GM21526 (cell line): ENCODE results near the gene PPP1R11.

Experiments used
- ATAC-seq: cut with Tn5 transposase; IDR thresholded peaks from one replicate; pipeline ENCODE4 v1.9.1; 2021; ENCODE audit warnings: moderate library complexity; ENCODE audit not compliant: unreplicated experiment, low FRiP score

The PPP1R11 gene

DNA sequence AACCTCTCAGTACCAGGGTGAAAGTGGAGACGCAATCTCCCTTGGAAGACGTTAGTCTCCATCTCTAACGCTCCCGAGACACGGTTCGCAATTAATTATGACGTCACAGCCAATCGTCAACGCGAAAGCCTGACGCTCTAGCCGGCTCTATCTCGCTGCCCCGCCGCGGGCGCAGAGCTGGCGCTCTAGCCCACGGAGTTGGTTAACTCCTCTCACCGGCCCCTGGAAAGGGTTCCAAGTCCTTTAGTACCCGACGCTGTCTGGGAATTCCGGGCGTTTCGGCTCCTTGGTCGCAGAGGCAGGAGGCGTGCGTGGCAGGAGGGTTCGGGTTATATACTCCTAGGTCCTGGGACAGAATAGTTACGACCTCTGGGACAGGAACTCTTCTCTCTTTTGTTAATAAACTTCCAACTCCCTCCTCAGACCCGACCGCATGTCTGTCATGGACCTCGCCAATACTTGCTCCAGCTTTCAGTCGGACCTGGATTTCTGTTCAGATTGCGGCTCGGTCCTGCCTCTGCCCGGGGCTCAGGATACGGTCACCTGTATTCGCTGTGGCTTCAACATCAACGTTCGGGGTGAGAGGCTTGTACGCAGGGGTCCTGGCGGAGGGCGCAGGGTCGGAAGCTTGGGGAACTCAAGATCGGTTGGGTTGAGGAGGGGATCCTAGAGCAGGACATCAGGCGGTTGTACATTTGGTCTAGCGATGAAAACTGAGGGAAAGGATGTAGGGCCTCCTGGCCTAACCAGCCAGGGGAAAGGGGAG is 5.7 kb upstream of the PPP1R11 start, which contains the start of gene POLR1H:
Gene POLR1H, plus strand, starts transcription at position 174 of the 766 bp plus-strand sequence. Its CDS starts 260 bp downstream, at position 434.
- ATAC-seq = peak; percentile 80

DNA sequence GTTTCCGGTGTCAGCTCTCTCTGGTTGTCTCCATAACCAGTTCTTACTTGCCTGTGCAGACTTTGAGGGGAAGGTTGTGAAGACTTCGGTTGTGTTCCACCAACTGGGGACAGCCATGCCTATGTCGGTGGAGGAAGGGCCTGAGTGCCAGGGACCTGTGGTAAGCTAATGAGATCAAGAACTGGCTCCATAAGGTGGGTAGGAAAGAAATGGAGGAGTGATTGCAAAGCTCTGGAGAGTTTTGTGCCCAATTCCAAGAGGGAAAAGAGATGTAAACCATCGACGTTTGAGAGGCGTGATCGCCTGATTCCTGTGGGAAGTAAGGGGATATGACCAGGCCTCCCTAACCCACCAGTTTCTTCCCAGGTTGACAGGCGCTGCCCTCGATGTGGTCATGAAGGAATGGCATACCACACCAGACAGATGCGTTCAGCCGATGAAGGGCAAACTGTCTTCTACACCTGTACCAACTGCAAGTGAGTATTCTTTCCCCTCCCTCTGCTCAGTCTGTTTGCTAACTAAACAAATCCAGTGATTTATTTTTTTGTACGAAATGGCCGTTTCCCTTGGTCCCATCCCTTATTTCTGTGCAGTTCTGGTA is 5.0 kb upstream of the PPP1R11 start:
- no peak for ATAC-seq

DNA sequence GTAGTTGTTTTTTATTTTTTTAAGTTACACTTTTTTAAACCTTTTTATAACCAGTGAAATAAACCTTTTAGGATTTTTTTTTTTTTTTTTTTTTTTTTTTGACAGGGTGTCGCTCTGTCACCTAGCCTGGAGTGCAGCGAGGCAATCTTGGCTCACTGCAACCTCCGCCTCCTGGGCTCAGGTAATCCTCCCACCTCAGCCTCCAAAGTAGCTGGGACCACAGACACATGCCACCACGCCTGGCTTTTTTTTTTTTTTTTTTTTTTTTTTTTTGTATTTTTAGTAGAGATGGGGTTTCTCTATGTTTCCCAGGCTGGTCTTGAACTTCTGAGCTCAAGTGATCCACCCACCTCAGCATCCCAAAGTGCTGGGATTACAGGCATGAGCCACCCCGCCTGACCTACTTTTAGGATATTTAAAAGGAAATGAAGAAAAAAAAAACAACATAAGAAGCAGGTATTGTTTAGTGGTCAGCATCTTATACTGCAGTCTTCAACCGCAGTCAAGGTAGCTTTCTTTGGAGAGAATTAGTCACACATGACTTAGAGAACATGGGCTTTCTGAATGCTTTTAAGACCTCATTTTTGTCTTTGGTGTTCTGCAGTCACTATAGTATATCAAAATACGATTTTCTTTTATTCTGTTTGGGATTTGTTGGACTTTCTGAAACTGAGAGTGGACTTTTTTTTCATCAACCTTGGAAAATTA is 4.4 kb upstream of the PPP1R11 start:
- no peak for ATAC-seq

DNA sequence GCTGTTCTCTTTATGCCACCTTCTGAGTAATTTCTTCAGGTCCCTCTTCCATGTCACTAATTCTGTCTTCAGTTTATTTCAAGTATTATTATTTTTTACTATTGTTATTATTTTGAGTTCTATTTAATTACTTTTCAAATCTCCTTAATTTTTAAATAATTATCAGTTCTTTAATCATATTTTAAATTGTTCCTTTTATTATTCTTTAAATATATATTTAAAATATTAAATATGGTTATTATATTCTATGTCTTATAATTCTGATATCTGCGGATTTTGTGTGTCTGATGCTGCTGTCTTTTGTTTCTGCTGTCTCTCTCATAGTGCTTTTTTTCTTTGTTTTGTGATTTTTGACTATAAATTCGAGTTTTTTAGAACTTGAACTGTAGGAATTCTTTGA is 3.7 kb upstream of the PPP1R11 start:
- no peak for ATAC-seq

DNA sequence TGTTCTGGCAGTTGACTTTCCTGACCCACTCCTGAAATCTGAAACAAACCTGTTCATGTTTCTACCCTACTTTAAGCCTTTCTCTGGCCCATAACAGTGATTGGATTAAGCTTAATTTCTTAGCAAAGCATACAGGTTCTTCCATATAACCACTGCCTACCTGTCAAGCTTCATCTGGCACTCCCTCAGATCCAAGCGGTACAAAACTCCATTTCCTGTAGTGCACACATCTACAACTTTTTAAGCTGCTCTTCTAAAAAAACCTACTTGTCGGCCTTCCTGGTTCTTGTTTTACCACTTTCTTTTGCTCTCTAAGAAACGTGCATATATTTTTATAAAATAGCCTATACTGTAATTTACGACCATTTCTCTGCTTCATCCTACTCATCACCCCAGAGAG is 916 bp upstream of the PPP1R11 start:
- no peak for ATAC-seq

DNA sequence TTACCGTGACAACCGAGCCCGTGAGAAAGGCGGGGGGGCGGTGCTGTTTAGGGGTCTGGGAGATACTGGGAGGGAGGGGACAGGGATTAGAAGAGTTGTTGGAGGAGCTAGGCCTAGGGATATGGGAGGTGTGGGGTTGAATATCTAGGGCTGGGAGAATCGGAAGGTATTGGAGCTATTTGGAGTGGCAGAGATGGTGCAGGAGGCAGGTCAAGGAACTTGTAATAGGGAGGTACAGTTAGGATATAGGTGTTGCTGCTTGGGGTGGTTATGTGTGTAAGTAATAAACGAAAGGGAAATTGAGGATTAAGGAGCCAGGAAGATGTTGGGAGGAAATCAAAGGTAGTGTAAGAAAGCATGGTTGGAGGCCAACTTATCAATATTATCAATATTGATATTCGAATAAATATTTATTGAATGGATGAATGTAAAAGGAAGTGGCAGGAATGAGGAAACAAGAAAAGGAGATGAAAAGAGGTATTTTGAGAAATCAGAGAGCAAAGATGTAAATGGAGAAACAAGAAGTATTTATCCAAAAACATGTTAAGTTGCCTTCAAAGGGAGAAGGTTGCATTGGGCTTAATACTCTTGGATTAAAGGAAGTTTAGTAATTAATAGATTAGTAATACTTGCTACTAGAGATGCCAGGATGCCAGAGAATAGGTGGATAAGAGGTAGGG is 602 bp downstream of the PPP1R11 start:
- ATAC-seq = no peak

DNA sequence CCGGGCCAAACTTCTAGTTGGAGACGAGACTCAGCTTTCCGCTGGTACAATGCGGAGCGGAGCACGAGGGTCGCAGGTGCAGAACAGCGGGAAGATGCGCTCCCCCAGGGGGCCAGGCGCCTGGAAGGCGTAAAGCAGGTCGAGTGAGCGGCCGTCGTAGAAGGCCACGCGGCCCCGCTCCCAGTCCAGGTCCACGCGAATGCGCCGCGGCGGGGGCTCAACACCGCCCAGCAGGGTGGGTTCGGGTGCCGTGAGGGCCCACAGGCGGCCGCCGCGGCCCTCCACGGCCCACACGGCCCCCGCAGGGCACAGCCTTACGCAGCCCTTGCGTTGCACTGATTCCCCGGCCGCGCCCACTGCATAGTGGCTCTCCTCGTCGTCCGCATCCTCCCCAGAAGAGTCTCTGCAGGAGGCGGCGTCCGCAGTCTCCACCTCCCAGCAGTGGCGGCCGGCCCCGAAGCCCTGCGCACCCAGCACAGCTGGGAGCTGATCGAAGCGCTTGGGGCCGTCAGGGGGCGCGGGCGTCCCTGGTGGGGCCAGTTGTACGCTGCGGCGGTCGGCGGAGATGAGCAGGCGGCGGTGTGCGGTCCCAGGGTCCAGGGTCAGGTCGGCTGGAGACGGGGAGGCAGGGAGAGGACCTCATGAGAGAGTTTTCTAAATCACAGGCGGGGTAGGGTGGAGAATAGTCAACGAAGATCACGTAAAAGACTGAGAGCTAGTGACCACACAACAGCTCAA is 4.3 kb downstream of the PPP1R11 start:
- no peak for ATAC-seq

DNA sequence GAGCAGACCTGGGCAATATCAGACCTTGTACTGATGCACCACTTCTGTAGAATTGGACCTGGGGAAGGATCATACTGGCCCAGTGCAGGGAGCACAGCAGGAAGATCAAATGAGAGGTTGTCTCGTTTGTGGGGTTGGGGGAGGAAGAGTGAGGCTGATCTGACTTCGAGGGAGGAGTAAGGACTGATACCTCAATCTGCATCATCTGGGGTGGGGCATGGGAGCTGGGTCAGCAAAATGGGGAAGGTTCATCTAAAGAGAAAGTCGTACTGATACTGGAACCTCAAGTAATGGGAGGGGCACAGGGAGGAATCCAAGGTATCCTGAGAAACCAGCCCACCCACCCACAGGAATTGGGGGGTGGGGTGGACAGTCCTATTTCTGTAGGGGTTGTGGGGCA is 4.9 kb downstream of the PPP1R11 start:
- no peak for ATAC-seq

DNA sequence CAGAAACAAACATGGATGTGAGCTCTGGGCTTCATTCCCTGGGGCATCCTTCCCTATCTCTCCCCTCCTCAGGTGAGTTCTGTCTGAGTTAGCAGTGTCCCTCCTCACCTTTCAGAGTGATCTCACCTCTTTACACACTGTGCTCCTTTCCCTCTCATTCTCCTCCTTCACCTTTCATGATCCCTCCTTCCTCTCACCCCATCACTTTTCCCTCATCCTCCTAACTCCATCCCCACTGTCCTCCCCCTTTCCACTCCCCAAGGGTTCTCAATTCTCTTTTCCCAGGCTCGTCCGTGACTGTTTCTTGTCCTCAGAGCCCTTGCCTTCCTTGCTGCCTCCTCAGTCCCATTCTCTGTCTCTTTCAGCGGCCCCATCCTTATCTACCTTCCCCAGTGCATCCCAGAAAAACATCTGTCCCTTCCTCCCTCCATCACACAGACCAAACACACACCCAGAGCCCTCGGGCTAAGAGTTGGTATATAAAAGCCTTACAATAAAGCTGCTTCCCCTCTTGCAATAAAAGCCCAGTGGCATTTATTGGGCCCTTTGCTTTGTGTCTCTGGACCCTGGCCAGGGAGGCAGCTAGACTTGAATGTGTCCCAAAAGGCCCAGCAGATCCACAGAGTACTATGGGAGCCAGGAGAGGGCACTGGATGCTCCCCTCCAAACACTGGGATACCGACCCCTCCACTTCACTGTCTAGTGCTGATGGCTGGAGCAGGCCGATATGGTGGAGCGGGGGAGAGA is 6.7 kb downstream of the PPP1R11 start:
- no peak for ATAC-seq

DNA sequence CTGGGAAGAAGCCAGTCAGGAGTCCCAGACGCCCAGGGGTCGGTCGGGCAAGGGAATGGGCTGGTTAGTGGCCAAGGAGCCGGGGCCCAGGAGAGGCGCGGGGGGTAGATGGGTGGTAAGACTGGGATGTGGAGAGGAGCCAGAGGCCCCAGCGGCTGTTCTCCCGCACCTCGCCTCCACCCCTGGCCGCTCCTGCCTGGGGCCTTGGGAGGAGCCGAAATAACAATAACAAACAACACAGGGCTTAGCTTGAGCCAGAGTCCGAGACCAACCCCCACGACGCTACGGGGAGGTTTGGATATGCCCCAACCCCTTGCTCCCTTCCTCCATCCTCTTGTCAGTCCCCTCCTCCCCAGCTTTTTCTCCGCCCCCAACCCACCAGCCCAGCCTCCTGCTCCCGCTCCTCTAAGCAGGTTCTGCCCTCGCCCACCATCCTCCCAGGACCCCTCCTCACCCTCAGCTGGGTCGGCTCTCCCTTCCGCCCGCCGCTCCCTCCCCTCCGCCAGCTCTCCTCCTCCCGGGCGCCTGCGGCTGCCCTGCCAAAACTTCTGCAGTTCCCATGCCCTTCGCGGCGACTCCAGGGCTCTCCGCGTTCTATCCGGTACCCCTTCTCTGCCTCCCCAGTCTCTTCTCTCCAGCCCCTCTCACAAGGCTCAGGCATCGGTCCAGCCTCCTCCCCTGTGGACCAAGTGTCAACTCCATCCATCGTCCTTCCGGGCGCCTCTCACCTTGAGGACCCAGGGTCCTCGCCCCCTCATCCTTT is 7.5 kb downstream of the PPP1R11 start:
- no peak for ATAC-seq

DNA sequence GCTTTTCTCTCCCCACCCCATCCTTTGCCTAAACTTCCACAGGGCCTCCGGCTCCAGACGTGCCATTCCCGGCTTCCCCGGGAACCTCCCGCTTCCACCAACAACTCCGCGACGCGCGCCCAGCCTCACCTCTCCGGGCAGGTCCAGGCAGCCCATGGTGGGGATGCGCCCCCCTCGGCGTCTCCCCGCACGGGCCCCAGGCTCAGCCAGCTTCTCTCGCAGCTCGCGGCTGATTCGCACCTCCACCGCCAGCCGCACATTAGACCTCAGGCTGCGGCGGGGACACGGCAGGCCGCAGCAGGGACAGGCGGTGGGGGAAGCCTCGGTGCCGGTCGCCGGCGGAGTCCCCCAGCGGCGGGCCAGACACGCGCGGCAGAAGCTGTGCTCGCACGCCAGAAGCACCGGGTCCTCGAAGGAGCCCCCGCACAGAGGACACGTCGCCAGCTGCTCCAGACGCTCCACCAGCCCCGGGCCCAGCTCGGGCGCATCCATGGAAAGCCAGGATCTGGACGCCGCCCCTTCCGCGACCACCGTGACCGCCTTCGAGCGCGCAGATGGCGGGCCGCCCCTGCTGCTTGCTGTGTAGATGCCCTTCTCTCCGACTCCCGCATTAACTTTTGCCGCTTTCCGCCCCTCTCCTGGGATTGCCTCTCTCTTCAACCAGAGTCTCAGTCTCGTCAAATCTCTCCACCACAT is 8.2 kb downstream of the PPP1R11 start, which contains the start of gene RNF39:
Gene RNF39, minus strand, starts transcription at position 676 of the 696 bp plus-strand sequence. Its CDS starts 184 bp downstream, at position 492.
- ATAC-seq = no peak

DNA sequence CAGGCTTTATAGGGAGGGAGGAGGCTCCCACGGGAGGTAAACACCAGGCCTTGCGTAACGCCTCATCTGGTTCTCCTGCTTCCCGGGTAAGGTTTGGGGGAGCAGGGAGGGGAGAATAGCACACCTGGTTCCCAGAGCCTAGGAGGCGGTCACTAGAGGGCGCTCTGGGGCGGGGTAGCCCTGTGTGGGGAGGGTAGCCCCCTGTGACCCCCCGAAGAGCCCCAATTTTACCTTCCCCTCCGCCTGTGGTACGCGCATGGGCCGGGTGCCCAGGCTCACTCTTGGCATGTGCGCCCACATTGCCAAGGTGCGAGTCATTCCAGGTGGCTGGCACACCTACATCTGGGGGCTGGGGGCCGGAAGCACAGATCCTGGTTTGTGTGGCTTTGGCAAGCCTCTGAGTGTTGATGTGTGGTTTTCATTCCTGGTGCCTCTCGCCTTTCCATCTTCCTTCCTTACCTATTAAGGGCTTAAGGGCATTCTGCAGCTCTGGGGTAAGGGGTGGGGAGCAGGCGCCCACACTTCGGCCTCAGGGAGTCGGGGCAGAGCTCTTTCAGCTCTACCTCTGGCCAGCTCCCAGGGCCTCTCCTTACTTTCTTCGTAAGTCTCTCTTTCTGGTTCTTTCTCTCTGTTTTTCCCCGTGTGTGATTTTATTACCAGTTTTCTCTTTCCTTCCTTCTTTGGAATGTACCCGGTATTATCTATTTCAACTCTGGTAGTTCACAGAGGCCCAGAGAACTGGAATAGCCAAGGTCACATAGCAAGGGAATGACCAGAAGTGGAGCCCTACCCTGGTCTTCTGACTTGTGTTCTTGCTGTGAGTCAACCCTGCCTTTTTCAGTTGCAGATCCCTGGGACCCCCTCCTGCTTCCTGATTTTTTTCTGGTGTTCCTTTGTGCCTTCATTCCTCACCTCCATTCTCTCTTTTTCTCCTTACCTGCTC is 9.1 kb downstream of the PPP1R11 start:
- no peak for ATAC-seq

DNA sequence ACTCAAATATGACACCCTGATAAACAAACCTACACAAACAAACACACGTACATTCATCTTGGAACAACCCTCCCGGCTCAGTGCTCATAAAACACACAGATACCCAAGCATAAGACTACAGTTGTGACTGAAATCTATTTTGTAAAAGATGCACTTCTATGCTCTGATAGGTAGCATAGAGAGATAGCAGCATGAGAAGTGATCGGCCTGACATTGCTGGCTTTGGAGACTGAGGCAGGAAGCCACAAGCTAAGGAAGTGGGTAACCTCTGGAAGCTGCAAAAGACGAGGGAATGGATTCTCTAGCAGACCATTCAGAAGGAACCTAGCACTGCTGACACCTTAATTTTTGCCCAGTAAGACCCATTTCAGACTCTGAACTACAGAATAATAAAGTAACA is 10.2 kb downstream of the PPP1R11 start:
- ATAC-seq = no peak

DNA sequence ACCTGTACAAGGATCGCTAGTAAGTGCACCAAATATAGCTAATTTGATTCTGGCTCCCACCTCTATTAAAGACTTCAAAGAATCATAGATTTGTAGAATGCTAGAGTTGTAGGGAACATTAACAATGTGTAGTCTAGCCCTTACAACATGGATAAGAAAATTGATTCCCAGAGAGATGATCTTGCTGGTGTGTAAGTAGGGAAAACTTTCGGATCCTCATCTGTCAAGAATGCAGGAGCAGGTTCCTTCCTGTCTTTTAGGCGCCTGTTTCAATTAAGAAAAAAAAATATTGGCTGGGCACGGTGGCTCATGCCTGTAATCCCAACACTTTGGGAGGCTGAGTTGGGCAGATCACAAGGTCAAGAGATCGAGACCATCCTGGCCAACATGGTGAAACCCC is 20.9 kb downstream of the PPP1R11 start:
- no peak for ATAC-seq

DNA sequence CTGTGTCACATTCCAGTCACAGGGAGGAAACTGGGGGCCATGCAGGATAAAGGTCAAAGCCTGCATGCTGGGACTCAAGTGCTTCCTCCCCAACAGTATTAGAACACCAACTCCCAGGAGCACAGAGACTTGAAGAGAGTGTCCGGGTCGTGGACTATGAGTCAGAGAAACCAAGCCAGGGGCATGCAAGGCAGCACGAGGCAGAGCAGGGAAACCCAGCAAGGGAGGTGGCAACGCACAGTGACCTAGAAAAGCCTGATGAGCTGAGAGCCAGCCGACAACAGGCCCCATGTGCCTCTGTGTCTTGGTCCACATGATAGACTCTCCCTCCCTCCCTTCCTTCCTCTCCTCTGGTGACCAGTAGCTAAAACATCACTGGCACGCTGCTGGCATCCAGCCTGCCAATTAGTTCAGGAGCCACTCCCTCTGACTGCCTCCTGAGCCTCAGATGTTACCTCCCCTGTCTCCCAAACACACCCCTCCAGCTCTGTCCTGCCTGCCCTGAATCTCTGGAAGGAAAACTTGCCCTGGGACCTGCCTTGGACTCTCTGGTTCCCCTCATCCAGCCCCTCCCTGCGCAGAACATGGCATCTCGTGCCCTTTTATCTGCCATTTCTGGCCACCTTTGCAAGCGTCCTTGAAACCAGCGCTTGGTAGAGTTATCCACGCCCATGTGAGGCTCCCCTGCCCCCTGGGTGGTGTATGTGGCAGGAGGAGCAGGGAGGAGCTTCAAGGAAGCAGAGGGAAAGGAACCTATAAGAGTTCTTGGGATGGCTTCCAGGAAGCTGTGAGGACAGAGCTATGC is 24.8 kb downstream of the PPP1R11 start:
- no peak for ATAC-seq

DNA sequence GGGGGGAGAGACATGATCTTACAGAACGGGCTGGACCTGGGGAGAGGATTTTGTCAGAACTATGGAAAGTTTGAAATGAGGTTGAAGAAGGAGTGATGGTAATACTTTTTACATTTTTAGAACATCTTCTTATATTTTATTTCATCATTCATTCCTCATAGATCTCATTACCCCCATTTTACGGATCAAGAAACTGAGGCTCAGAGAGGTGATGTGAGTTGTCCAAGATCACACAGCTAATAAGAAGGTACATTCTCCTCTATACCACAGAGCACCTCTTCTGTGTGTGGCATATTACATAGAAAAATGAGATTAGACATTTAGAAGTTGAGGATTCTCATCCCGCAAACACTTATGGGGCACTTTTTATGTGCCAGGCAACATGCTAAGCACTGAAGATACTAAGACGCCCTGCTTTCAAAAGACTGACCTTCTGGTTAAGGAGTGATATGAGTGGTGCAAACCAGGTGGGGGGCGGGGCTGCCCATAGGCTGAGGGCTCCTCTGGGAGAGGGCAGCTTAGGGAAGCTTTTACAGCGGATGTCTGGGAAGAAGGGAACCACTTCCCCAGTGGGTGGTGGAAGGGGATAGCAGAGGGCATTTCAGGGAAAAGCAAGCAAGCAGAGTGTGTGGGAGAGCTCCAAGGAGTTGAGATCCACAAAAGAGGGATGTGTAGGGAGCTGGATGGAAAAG is 26.0 kb downstream of the PPP1R11 start:
- ATAC-seq = no peak
